G401 (cell line): Measurements from ENCODE around the gene PNPLA7. TPM values are rescaled to one million over a fixed set of nuclear protein-coding genes. Genes with fewer than 3 reads are reported as not detected.

Experiments
- DNase-seq: peaks from one replicate; pipeline ENCODE4 v3.0.0-alpha.2; 2015; ENCODE audit warnings: low spot score
- in situ Hi-C: cut with HindIII; loops from 2 replicates; pipeline ENCODE4 v1.10.0; 2016; ENCODE audit warnings: low sequenced_read_pairs, mixed read lengths
- total RNA-seq: library from RNA; depleted of rRNA; stranded (reverse); fragments of >200 nt; shearing (Covaris generic); gene quantifications from 2 replicates; pipeline ENCODE4 v1.2.3, GENCODE V29; 2014

PNPLA7 gene
- total RNA-seq, 1 experiment from 2014 or later: not detected

- DNase-seq: no peak
- in situ Hi-C loops: no loop called here
Measured at GRCh38 chr9:137448602-137448962, 101.6 kb downstream of the PNPLA7 start.

GRCh38 chr9:137447722-137448601 is 102.2 kb downstream of the PNPLA7 start:
- DNase-seq: no peak
- in situ Hi-C loops: no loop called here

- in situ Hi-C loops: no loop called here
- no peak for DNase-seq
Measured at GRCh38 chr9:137446851-137447471, 103.2 kb downstream of the PNPLA7 start.

GRCh38 chr9:137445930-137446431 is 104.2 kb downstream of the PNPLA7 start:
- DNase-seq: no peak
- in situ Hi-C loops: no loop called here

- DNase-seq: peak; percentile 69
- in situ Hi-C loops: no loop called here
Measured at GRCh38 chr9:137445275-137445807, 104.9 kb downstream of the PNPLA7 start.

GRCh38 chr9:137444106-137444790 is 106.0 kb downstream of the PNPLA7 start:
- in situ Hi-C loops: no loop called here

GRCh38 chr9:137441935-137442321 is 108.3 kb downstream of the PNPLA7 start:
- no peak for DNase-seq
- in situ Hi-C loops: no loop called here

More at GRCh38 chr9:137444106-137444790, 106.0 kb downstream of the PNPLA7 start:
- DNase-seq: no peak

GRCh38 chr9:137441289-137441934 is 108.8 kb downstream of the PNPLA7 start, which contains the start of gene ENTPD8:
TSS of gene ENTPD8 (minus strand) at chr9:137441357. CDS start at chr9:137438285, 3,072 bp downstream.
- in situ Hi-C loops: no loop called here

GRCh38 chr9:137439158-137439714 is 111.0 kb downstream of the PNPLA7 start:
- DNase-seq: no peak
- in situ Hi-C loops: no loop called here

More at GRCh38 chr9:137441289-137441934, 108.8 kb downstream of the PNPLA7 start, which contains the start of gene ENTPD8:
- no peak for DNase-seq

- no peak for DNase-seq
- in situ Hi-C loops: no loop called here
Measured at GRCh38 chr9:137438591-137439157, 111.5 kb downstream of the PNPLA7 start.

GRCh38 chr9:137437691-137438590 is 112.3 kb downstream of the PNPLA7 start:
- in situ Hi-C loops: no loop called here
- DNase-seq: no peak

- in situ Hi-C loops: no loop called here
- DNase-seq: no peak
Measured at GRCh38 chr9:137436761-137437600, 113.2 kb downstream of the PNPLA7 start.

GRCh38 chr9:137435980-137436760 is 114.0 kb downstream of the PNPLA7 start:
- no peak for DNase-seq
- in situ Hi-C loops: no loop called here

GRCh38 chr9:137435381-137435891 is 114.8 kb downstream of the PNPLA7 start:
- in situ Hi-C loops: no loop called here
- DNase-seq: no peak

- in situ Hi-C loops: no loop called here
- DNase-seq: no peak
Measured at GRCh38 chr9:137434498-137435380, 115.5 kb downstream of the PNPLA7 start.
